Mucosa of rectum (tissue), 2 donors: Measurements from ENCODE around the gene MACF1.
A peak's percentile ranks its signal among the peaks of the same experiment; 100 is the strongest.

Source experiments
- H3K27ac ChIP-seq, 2 donors: one replicate each; pipeline ENCODE4 v1.7.0; 2013; ENCODE audit warnings: inconsistent platforms in 2 of 2, low read depth in 2 of 2, low read length in 2 of 2
- H3K27me3 ChIP-seq, 2 donors: one replicate each; pipeline ENCODE4 v1.7.0; 2013; ENCODE audit warnings: low read length in 2 of 2; ENCODE audit not compliant: control insufficient read depth in 2 of 2, insufficient read depth in 2 of 2
- H3K36me3 ChIP-seq, 2 donors: one replicate each; pipeline ENCODE4 v1.7.0; 2013; ENCODE audit warnings: low read length in 2 of 2; ENCODE audit not compliant: control insufficient read depth in 2 of 2, insufficient read depth in 2 of 2
- H3K4me1 ChIP-seq, 2 donors: one replicate each; pipeline ENCODE4 v1.7.0; 2013; ENCODE audit warnings: low read length in 2 of 2, mild to moderate bottlenecking in 1 of 2; ENCODE audit not compliant: control insufficient read depth in 2 of 2, insufficient read depth in 2 of 2
- H3K4me3 ChIP-seq, 2 donors: one replicate each; pipeline ENCODE4 v1.7.0; 2013; ENCODE audit warnings: low read length in 2 of 2
- H3K9ac ChIP-seq, 2 donors: one replicate each; pipeline ENCODE4 v1.7.0; 2013; ENCODE audit warnings: low read length in 2 of 2, low read depth in 1 of 2, mild to moderate bottlenecking in 1 of 2
- H3K9me3 ChIP-seq, 2 donors: one replicate each; pipeline ENCODE4 v1.7.0; 2013; ENCODE audit warnings: low read length in 2 of 2; ENCODE audit not compliant: control insufficient read depth in 2 of 2
- donor health status: healthy.
- donor health status: Normal muscosa, but diverticular disease.

Gene MACF1

DNA sequence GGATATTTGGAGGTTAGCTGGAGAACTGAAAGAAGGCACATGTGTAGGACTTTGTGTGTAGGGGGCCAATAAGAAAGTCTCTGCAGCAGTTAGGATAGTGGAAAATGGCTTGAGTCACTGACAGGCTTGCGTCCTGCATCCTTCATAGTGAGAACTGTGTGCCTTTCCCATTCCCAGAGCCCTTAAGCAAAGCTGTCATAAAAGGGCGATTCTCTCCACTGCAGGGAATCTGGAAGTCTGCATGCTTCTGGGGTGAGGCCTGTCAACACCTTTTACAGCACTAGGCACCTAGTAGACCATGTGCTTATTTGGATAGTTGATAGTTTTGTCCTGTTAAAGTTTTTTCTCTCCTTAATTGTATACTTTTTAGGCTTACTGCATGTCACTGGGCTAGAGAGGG lies 39.4 kb upstream of the MACF1 start:
- Histone ChIP-seq H3K27ac (no peak overlapping the region), H3K36me3 (no peaks in the 10 kb centered on the region), H3K9me3 (no peaks in the 10 kb centered on the region), H3K27me3 (no peaks in the 10 kb centered on the region), H3K4me3 (no peak overlapping the region), H3K4me1 (peaks cover 7 to 20% of the 10 kb centered on the region in 2 donors), H3K9ac (no peak overlapping the region)

DNA sequence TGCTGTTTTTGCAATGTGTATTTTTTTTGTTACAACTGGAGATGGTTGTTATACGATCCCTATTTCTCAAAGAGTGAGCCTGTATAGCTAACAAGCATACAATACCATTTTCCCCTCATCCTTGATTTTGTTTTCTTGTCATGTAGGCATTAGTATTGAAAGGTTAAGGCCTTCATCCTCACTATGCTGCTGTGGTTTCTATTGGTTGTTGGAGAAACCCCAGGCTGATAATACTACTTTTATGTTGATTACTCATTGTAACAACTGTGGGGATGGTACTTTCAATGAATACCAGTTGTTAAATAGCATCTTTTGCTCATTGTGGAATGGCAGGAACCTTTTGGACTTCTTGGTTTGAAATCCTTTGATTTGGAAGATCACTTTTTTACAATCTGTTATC lies 39.0 kb upstream of the MACF1 start:
- H3K36me3 ChIP-seq: no peaks in the 10 kb centered on the region
- peaks cover 5 to 15% of the 10 kb centered on the region in 2 donors for H3K4me1 ChIP-seq
- H3K27ac ChIP-seq: no peak overlapping the region
- no peaks in the 10 kb centered on the region for H3K27me3 ChIP-seq
- H3K4me3 ChIP-seq: no peak overlapping the region
- no peaks in the 10 kb centered on the region for H3K9me3 ChIP-seq
- H3K9ac ChIP-seq: no peak overlapping the region

DNA sequence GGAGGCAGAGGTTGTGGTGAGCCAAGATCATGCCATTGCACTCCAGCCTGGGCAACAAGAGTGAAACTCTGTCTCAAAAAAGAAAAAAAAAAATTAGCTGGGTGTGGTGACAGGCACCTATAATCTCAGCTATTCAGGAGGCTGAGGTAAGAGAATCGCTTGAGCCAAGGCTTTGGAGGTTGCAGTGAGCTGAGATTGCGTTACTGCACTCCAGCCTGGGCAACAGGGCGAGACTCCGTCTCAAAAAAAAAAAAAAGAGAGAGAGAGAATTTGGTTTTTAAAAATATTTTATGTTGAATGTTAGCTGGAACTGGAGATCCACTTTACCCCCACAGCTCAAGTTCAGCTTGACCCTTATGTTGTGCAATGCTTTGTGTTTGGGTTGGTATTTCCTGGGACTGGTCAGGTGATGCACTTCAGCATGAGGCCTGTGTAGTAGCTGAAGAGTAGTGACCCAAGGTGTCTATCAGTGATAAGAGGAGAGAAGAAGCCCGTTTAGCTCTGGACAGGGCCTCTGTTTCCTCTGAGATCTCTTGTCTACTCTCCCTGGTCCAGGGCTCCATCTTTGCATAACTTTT lies 36.8 kb upstream of the MACF1 start:
- Histone ChIP-seq H3K36me3 (no peaks in the 10 kb centered on the region), H3K9me3 (no peaks in the 10 kb centered on the region), H3K9ac (no peak overlapping the region), H3K27me3 (no peaks in the 10 kb centered on the region), H3K4me1 (peaks cover 7 to 12% of the 10 kb centered on the region in 2 donors), H3K4me3 (no peak overlapping the region), H3K27ac (no peak overlapping the region)

DNA sequence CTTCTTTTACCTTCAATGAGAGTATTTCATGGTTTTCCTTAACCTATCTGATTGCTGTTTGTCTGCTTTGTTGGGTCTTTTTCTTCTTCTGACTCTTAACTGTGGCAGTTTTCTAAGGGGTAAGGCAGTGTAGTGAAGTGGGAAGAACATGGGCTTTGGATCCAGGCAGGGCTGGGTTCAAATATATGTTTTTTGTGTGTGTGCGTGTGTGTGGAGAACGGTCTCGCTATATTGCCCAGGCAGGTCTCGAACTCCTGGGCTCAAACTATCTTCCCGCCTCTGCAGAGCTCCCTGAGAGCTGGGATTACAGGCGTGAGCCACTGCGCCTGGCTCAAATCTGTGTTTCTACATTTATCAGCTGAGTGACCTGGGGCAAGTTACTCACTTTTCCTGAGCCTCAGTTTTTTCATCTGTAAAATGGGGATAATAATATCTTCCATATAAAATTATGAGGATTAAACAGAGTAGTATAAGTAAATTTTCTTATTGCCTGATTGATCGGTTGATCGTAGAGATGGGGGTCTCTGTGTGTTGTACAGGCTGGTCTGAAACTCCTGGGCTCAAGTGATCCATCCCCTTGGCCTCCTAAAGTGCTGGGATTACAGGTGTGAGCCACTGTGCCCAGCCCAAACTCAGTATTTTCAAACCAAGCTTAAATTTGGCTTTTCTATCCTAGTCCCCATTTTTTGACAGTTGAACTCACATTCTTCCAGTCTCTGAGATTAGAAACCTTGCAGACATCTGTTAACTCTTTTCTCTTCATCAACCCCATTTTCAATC lies 36.0 kb upstream of the MACF1 start:
- H3K9me3 ChIP-seq: no peaks in the 10 kb centered on the region
- peaks cover 9 to 13% of the 10 kb centered on the region in 2 donors for H3K4me1 ChIP-seq
- no peak overlapping the region for H3K9ac ChIP-seq

DNA sequence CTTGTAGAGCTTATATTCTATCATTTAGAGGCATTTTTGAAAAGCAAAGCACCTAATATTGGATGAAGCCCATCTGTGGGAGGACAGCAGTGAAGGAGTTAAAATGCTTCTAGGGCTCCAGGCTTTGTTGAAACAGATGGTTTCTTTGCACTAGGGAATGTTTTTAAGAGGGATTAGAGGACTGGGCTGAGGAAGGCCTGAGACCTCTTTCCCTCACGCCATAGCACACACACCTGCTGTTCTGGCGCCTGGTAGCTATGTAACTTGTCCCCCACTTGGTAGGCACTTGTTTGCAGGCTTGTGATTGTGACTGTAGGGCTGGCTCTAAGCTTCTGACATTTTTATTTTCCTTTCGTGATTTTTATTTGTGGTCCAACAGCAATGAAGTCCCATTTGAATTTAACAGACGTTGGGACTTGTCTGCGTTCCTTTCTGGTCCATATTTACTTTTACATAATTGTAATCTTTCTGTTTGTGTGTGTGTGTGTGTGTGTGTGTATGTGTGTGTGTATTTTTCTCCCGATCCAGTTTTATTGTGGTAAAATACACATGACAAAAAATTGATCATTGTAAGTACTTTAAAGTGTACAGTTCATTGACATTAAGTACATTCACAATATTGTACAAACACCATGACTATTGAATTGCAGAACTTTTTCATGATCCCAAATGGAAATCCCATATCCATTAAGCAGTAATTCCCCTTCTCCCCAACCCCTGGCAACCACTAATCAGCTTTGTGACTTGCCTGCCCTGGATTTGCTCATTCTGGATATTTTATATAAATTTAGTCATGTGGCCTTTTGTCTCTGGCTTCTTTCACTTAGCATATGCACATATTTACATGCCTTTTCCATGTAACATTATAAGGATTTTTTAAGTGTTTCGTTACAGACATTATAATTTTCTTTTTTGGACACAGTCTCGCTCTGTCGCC lies 33.5 kb upstream of the MACF1 start:
- H3K27me3 ChIP-seq: no peaks in the 10 kb centered on the region
- H3K9ac ChIP-seq: no peak overlapping the region
- peaks cover 7 to 10% of the 10 kb centered on the region in 2 donors for H3K4me1 ChIP-seq
- no peak overlapping the region for H3K27ac ChIP-seq
- H3K9me3 ChIP-seq: no peaks in the 10 kb centered on the region
- no peak overlapping the region for H3K4me3 ChIP-seq
- no peaks in the 10 kb centered on the region for H3K36me3 ChIP-seq

More for the DNA sequence above, 36.0 kb upstream of the MACF1 start:
- H3K27ac ChIP-seq: no peak overlapping the region
- no peaks in the 10 kb centered on the region for H3K36me3 ChIP-seq
- no peak overlapping the region for H3K4me3 ChIP-seq
- no peaks in the 10 kb centered on the region for H3K27me3 ChIP-seq

DNA sequence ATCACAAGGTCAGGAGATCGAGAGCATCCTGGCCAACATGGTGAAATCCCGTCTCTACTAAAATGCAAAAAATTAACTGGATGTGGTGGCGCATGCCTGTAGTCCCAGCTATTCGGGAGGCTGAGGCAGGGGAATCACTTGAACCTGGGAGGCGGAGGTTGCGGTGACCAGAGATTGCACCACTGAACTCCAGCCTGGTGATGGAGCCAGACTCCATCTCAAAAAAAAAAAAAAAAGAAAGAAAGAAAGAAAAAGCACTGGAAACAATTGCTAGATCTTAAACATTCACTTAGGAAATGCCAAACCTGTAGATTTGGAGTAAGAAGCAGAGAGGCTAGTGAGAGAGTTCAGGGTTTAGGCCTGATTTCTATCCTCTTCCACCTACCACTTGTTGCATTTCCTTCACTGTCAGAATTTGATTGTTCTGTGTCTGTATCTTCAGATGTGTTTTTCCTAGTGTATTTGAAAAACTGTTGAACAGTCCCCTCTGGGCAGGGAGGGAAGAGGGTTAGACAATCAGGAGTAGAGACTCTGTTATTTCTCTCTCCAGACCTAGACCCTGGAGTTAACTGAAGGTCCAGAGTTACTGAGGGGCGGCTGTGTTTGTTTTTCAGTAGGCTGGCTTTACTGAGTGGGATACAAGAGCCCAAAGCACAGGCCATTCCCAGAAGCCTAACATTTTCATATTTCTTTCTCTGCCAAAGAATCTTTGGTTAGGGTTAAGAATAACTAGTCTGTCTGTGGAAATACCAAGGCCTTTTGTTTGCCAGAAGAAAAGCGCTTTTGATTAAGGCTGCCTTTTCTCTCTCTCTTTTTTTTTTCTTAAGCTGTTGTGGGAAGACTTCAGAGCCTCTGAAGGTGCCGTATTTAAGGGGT lies 31.1 kb upstream of the MACF1 start:
- Histone ChIP-seq H3K9ac (no peak overlapping the region), H3K4me1 (peaks cover 7 to 13% of the 10 kb centered on the region in 2 donors), H3K27me3 (no peaks in the 10 kb centered on the region), H3K9me3 (no peaks in the 10 kb centered on the region), H3K4me3 (no peak overlapping the region), H3K36me3 (no peaks in the 10 kb centered on the region), H3K27ac (peak overlapping the region in 1 of 2 donors; percentile 58)

DNA sequence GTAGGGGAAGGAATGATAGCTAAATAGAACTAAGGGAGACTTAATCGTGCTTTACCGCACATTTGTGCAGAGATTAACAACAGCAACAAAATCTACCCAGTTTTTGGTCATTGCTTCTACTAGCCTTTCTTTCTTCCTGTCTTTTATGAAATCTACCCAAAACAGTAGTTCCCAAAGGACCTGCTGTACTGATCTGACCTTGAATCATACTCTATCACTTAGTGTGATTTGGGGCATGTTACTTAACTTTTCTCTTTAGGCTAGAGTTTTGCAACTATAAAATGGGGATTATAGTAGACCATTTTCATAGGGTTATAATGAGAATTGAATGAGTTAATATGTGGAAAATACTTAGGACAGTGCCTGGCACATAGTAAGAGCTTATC lies 30.5 kb upstream of the MACF1 start:
- no peaks in the 10 kb centered on the region for H3K27me3 ChIP-seq
- peaks cover 13% of the 10 kb centered on the region in 2 donors for H3K4me1 ChIP-seq
- H3K27ac ChIP-seq: peak overlapping the region in 1 of 2 donors; percentile 5
- no peak overlapping the region for H3K4me3 ChIP-seq
- H3K9me3 ChIP-seq: no peaks in the 10 kb centered on the region
- H3K9ac ChIP-seq: no peak overlapping the region
- no peaks in the 10 kb centered on the region for H3K36me3 ChIP-seq

DNA sequence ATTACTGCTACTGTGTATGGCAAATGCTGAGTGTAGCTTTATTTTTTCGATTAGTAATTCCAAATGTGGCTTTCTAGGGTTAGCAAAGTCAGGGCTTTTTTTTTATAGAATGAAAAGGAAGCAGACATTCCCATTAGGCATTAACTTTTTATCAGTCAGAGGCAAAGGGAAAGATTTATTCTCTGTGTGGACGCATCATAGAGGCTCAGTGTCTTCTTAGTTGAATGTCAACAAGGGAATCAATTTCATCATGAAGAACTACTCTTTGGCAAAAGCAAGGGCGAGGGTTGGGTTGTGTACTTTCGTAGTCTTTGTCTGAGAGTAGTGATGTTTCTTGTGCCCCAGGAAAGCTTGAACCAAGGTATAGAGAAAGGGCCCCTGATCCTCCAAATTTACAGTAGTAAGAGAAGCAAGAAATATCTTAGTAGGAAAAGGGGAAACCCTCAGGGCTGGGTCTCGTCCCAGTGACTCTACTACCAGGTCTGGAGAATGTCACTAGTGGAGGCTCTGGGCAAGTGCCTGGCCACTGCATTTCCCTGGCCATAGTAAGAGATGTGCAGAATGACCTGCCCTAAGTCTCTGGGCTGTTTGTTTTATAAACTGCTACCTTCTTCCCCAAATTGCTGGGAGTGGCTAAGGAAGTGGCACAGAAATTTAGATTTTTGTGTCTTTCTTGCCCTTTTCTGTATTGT lies 30.0 kb upstream of the MACF1 start:
- no peak overlapping the region for H3K9ac ChIP-seq

DNA sequence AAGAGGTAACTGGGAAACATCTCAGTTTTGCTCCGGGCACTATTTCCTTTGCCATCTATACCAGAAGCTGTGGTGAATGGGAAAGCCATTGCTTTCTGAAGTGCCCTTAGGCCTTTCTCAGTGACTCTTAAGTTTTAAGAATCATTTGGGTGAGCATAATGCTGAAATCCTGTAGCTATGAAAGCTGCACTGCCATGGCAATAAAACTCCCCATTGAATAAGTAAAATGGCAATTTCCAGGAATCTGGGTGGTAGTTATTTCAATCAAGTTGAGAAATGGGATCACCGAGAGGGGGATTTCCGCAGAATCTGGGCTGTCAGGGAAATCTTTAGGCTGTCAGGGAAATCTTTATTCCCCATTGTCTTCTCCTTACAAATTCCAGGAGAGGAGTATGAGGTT lies 26.8 kb upstream of the MACF1 start:
- no peak overlapping the region for H3K9ac ChIP-seq
- no peaks in the 10 kb centered on the region for H3K27me3 ChIP-seq
- no peak overlapping the region for H3K4me3 ChIP-seq
- no peaks in the 10 kb centered on the region for H3K9me3 ChIP-seq
- H3K27ac ChIP-seq: no peak overlapping the region
- no peaks in the 10 kb centered on the region for H3K36me3 ChIP-seq
- peaks cover 8 to 15% of the 10 kb centered on the region in 2 donors for H3K4me1 ChIP-seq

More for the DNA sequence above, 30.0 kb upstream of the MACF1 start:
- peak overlapping the region in 1 of 2 donors; percentile 5 for H3K27ac ChIP-seq
- H3K4me1 ChIP-seq: peaks cover 13 to 15% of the 10 kb centered on the region in 2 donors
- no peaks in the 10 kb centered on the region for H3K9me3 ChIP-seq
- no peaks in the 10 kb centered on the region for H3K36me3 ChIP-seq
- H3K4me3 ChIP-seq: no peak overlapping the region
- H3K27me3 ChIP-seq: no peaks in the 10 kb centered on the region
